NCI-H187 (cell line): ENCODE data around the gene ARHGAP9.
"Not testable (repeated sequence)": the region's sequence is repeated elsewhere in the genome, so short reads cannot be mapped to it uniquely, and the experiment has no call there.

ENCODE experiments used
- DNase-seq, 2 experiments: peaks; one replicate each; lab custom pipeline; 2025; lab: John Stamatoyannopoulos, UW

Gene ARHGAP9

DNA sequence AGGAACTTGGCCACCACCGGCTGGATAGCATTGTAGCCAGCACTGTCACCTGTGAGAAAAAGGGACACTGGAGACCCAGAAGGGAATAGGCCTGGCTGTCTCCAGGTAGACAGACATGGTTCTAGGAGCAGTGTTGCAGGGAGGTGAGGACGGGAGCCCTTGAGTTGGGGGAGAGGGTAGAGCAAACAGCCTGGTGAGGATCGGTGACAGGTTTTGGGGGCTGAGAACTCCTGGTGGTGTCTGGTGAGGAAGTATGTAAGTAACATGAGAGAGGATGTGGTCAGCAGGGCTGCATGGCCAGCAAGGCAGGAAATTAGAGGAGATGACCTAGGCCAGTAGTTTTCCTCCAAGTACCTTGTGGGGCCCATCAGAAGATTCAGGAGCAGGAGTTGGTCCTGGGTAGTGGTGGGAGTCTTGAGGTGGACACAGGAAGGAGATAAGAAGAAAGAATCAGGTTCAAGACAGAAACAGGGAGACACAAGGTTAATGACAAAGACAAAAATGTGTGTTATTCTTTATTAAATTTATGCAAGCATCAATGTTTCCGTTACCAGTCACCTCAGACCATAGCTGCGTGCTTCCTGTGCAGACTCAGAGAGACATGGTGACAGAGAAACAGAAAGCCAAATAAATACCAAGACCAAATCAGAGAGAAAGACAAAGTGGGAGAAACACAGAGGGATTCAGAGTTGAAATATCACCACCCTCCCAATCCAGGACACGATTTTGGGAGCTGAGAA, at the start of gene ARHGAP9:
TSS of gene ARHGAP9 (minus strand) at position 491 of the 740 bp plus-strand sequence. CDS start at position 31, 460 bp downstream.
- no peak for DNase-seq

DNA sequence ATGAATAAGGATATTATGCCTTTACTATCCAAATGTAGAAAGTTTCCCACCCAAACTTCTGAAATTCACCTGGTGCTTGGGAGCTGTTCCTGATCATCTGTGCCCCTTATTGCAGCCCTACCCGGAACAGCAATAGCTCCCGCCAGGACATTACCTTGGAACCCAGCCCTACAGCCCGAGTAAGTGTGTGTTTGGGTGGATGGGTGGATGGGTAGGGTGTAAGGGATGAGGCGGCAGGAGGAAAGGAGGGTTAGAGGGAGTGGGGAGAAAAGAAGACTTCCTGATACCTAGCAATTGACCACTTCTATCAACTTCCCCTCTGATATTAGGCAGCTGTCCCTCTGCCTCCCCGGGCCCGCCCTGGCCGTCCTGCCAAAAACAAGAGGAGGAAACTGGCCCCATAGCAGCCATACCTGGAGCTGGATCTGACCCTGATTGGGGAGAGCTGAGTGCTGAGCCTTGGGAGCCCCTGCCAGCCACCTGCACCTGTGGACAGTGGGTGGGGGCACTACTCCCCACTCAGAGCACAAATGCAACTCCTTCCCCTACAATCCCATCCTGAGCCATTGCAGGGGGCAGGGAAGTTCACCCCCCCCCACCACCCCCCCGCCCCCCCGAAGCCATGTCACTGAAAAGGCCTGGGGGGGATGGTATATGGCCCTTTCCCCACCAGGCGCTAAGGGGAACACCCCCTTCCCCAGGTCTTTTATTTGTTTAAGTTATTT, 49.3 kb upstream of the ARHGAP9 start:
- no peak for DNase-seq

DNA sequence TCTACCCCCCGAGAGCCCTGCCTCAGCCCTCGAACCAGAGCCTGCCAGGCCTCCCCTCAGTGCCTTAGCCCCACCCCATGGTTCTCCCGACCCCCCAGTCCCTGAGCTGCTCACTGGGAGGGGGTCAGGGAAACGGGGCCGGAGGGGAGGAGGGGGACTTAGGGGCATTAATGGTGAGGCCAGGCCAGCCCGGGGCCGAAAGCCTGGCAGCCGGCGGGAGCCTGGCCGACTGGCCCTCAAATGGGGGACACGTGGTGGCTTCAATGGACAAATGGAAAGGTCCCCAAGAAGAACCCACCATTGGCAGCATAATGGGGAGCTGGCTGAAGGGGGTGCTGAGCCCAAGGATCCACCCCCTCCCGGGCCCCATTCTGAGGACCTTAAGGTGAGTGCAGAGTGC, 48.5 kb upstream of the ARHGAP9 start:
- DNase-seq, result no peak

DNA sequence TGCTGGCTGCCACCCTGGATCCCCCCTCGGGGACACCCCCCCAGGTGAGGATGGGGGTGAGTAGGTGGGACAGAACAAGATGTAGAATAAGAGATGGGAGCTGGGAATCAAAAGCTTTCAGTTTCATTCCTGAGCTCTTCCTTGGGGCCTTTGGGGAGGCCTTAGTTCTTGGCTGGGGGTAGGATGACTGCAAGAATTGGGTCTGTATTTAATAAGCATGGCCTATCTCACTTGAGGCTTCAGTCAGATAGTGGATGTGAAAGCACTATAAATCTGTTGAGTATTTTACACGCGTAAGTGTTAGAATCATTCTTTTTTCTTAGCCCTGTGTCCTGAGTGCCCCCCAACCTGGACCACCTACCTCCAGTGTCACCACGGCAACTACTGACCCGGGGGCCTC, 47.5 kb upstream of the ARHGAP9 start:
- no peak for DNase-seq

DNA sequence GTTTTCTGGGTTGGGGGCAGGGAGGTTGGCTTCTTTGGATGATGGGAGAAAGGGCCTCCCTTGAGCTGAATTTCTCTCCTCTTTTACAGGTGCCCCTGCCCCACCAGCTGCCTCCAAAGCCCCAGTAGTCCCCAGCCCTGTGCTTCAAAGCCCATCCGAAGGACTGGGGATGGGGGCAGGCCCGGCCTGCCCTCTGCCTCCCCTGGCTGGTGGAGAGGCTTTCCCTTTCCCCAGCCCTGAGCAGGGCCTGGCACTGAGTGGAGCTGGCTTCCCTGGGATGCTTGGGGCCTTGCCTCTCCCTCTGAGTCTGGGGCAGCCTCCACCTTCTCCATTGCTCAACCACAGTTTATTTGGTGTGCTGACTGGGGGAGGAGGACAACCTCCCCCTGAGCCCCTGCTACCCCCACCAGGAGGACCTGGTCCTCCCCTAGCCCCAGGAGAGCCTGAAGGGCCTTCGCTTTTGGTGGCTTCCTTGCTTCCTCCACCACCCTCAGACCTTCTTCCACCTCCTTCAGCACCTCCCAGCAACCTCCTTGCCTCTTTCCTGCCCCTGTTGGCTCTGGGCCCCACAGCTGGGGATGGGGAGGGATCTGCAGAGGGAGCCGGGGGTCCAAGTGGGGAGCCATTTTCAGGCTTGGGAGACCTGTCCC, 46.9 kb upstream of the ARHGAP9 start:
- no peak for DNase-seq

DNA sequence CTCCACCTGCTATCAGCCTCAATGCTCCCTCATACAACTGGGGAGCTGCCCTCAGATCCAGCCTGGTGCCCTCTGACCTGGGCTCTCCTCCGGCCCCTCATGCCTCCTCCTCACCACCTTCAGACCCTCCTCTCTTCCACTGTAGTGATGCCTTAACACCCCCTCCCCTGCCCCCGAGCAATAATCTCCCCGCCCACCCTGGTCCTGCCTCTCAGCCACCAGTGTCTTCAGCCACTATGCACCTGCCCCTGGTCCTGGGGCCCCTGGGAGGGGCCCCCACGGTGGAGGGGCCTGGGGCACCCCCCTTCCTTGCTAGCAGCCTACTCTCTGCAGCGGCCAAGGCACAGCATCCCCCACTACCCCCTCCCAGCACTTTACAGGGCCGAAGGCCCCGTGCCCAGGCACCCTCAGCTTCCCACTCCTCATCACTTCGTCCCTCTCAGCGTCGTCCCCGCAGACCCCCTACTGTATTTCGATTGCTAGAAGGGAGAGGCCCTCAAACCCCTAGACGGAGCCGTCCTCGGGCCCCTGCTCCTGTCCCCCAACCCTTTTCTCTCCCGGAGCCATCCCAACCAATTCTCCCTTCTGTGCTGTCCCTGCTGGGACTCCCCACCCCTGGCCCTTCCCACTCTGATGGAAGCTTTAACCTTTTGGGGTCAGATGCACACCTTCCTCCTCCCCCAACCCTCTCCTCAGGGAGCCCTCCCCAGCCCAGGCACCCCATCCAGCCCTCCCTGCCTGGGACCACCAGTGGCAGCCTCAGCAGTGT, 46.1 kb upstream of the ARHGAP9 start:
- no peak for DNase-seq

DNA sequence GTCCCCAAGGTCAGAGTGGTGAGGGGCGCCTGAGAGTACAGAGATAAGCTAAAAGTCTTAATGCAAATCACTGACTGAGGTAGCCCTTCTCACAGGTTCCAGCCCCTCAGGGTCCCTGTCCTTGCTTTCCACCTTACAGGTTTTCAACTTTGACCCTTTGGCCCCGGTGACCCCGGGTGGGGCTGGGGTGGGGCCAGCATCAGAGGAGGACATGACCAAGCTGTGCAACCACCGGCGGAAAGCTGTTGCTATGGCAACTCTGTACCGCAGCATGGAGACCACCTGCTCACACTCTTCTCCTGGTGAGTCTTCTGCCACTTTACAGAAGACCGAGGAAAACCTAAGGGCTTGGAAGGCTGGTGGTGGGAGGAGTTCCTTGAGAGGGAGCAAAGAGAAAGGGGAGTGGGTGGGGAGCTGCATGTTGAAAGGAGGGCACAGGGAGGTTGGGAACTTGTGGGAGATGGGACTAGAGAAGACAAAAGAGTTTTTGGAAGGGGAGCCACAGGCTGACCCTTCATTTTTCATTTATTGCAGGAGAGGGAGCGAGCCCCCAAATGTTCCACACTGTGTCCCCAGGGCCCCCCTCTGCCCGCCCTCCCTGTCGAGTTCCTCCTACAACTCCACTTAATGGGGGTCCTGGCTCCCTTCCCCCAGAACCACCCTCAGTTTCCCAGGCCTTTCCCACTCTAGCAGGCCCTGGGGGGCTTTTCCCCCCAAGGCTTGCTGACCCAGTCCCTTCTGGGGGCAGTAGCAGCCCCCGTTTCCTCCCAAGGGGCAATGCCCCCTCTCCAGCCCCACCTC, 45.3 kb upstream of the ARHGAP9 start:
- no peak for DNase-seq

DNA sequence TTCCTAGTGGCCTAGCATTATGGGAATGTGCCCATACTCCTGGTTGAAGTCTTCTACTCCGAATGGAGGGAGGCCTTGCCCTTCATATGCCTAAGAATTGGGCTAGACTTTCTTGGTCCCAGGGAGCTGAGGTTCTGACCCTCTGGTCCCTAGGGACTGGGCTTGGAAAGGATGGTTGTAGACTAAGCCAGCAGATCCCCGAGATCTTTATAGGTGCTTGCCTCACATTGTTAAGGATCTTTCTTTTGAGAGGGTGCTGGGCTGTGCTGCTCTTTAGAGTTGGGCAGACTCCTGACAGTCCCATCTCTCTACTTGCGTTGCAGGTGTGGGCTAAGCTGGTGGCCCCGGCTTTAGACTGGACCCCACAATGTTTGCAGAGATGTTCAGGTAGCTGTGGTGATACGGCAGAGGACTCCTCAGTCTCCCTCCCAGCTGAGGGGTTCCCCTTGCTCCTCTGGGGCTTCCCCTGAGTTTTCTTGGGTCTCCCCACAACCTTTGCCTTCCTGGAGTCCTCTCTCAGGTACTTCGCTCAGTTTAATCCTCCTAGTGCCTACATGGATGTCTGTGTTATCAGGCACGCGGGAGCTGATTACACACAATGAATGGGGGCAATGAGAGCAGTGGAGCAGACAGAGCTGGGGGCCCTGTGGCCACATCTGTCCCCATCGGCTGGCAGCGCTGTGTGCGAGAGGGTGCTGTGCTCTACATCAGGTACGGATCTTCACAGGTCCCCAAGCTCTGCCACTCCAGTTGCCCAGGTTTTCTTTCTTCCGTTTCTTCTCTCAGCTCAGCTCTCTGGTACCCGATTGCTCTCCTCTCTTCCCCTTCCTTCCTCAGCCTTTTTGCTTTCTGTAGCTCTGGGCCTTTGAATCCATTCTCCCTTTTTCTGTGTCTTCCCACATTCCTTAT, 44.3 kb upstream of the ARHGAP9 start:
- no peak for DNase-seq

DNA sequence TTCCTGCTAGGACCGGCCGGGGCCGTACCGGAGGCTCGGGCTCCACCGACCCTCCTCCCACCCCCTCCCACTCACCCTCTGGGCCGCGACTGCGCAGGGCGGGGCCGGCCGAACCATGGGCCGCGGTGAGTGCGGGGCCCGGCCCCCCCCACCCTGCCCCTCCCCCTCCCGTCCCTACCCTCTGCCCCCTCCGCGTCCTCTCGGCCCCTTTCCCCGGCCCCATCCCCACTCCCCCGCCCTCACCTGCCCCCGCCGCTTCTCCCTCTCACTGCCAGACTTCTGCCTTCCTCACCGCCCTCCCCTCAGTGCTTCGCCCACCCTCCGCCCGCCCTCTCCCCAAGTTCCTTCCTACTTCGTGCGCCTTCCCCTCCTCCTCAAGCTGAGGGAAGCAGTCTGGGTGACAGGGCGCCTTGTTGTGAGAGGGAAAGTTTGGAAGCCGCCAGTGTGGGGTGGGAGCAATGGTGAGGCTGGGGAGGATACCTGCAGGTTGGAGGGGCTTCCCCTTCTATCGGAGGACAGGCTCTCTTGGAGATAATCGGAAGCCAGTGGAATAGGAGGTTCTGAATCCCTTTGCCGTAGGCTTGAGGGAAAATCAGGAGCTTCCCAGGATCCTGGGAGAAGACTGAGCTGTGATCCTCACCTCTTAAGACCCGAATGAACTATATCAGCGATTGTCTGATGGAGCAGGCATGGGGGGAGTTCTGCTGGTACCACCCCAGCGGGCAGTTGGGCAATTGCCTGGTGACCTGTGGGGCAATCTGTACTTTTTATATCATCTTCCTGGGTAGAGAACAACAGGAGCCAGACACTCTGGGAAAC, 43.4 kb upstream of the ARHGAP9 start:
- peak in 1 of 2 experiments; percentile 11 for DNase-seq

DNA sequence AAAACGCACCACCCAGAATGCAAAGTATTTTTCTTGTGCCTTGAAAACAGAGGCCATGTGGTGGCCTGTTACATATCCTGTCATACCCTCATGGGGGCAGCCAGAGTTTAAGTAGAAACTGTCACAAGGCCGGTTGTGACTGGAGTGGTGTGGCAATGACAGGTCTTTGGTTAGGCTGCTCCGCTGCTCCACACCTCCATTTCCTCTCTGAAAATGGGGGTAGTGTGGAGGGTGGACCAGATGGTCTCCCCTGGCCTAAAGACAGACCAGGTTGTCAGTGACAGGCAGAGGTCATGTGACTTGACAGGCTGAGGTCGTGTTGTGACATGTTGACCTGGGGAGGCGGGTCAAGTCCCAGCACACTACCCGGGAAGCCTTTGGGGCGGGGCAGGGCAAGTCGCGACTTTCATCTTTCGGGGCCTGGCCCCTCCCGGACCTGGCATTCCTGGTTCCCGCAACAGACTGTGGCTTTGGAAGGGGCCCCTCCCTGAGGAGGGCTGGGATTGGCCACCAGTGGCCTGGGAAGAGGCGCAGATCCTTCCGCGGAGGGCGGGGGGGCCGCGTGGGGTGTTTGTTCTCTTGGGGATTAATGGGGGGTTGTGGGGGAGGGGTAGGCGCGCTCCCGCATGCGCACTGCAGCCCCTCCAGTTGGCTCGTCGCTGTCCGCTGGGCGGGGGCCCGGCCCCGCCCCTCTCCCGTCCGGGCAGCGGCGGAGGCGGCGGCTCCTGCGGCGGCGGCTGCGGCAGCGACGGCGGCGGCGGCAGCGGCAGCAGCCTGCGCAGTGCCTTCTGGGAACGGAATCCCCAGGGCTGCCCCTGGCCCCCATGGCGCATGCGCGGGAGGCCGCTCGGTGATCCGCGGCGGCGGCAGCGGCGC, 42.6 kb upstream of the ARHGAP9 start, which contains the start of gene MBD6:
TSS of gene MBD6 (plus strand) at position 814 of the 876 bp plus-strand sequence. CDS start 1,480 bp downstream, outside the sequence.
- peak; percentile 83 to 94 for DNase-seq

DNA sequence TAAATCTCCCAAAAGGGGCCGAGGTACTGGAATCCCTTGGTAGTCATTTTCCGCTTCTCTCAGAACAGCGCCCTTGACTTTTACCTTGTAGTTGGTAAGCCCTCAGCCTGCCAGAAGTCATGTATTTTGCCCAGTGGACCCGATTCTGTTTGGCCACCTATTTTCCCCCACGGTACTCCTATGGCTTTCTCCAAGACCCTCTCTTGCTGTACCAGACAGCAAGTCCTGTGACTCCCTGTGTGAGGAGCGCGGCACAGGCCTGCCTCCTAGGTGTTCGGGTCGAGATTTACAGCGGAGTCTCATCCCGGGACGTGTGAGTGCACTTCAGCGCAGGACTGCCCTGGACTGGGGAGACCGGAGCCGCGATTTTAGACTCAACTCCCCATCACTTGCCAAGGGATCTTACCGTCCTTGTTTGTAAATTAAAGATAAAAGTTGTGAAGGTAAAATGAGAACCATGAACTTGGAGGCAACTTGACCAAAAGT, 41.9 kb upstream of the ARHGAP9 start:
- no peak for DNase-seq

DNA sequence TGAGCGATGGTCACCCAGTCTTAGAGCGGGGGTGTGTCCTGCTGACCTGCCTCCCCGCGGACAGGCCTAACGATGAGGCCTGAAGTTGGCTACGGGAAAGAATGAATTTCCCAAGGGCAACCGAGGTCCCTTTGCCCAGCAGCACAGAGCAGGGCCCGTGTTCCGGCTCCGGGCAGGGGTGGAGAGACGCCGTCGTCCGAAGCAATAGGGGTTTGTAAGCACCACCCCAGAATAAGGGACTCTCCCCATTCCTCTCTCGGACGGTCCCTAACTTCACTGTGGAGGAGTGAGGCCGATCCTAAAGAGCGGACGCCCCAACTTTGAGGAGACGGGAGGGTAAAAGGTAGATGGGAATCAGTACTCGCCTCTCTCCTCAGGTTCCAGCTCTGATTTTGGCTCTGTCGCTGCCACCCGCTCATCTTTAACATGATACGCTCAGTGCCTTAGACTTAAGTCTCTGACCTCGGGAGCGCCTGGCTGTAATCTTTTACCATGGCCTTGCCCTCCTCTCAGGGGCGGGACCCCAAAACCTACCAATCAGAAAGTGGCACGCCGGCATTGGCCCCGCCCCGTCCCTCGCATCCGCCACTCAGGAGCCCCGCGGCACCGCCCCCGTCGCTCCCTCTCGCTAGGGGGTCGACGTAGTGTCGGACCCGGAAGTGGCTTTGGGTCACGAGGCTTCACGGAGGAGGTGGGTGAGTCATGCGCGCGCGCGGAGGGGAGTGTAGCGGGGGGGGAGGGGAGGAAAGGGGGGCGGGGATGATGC, 40.6 kb upstream of the ARHGAP9 start, which contains the start of gene DDIT3:
TSS of gene DDIT3 (minus strand) at position 462 of the 766 bp plus-strand sequence. CDS start 3,108 bp downstream, outside the sequence.
- peak; percentile 99 for DNase-seq

DNA sequence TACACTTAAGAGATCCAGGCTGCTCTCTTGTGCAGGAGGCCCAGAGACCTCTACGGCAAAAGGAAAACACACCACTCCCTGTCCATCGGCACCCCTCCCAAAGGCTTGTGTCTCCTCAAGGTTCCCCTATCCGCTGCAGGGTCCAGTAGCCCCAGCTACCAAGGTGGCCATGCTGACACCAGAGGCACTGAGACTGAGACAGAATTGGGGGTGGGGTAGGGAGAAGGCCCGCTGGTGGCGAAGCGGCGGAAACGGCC, 40.1 kb upstream of the ARHGAP9 start:
- DNase-seq, result no peak

DNA sequence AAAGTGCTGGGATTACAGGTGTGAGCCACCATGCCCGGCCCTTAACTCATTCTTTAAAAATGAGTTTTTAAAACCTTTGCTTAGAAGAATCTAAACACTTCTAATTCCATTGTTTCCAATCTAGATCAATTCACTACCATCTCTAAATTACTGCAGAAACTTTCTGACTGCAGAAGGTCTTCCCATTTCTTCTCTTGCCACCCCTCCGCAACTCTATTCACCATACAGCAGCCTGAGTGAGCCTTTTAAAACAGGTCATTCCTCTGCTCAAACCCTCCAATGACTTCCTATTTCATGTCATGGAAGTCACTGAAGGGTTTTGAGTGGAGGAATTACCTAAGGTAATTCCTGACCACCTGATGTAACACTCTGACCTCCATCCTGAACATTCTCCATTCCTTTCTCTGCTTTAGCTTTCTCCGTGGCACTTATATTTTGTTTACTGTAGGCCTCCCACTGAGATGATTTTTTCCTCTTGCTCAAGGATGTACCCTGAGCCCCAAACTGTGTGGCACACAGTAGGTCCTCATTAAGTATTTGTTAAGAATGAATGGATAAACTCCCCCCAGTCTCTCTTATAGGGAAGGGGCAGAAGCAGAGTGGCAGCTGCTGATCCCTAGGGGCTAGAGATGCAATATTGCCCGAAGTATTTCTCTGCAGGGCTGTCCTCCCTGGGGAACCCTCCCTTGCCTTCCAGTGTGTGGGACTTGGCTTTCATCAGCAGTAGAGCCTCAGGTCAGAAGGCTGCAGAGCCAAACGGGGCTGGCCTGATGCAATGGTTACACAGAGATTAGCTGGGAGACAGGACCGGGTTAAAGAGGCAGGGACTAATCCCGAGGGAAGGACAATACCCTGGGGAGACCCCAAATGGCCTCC, 39.5 kb upstream of the ARHGAP9 start:
- DNase-seq, result peak in 1 of 2 experiments; percentile 6

DNA sequence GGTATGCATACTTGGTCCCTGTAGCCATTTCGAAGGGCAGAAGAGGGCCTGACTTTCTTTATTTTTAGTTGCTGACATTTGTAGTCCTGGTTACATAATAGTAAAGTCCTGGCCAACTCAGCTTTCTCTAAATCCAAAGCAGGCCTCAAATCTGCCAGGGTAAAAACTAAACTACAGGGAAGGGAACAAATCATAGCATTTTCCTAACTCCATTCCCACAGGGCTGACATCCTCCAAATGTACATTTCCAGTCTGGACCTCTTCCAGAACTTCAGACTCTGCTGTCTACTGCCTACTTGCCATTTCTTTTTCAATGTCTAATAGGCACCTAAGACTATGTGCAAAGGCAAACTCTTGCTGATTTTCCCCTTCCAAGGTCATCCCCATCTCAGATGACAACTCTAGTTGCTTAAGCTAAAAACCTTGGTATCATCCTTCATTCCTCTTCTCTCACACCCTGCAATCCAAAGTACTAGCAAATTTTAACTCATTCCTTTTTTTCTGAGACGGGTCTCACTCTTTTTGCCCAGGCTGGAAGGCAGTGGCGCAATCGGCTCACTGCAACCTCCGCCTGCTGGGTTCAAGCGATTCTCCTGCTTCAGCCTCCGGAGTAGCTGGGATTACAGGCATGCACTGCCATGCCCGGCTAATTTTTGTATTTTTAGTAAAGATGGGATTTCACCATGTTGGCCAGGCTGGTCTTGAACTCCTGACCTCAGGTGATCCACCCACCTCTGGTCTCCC, 38.7 kb upstream of the ARHGAP9 start:
- DNase-seq, result no peak

DNA sequence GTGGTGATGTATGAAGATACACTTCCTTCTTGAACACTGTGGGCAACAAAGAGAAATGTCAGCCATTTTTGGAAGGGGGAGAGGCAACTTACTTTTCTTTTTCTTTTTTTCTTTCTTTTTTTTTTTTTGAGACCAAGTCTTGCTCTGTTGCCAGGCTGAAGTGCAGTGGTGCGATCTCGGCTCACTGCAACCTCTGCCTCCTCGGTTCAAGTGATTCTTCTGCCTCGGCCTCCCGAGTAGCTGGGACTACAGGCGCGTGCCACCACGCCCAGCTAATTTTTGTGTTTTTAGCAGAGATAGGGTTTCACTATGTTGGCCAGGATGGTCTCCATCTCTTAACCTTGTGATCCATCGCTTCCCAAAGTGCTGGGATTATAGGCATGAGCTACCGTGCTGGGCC, 38.1 kb upstream of the ARHGAP9 start:
- not testable (repeated sequence) for DNase-seq
